HCT116 (cell line): ENCODE measurements around the gene CRIM1. TPM values are rescaled to one million over a fixed set of nuclear protein-coding genes. Genes with fewer than 3 reads are reported as not detected.

Experiments
- ATAC-seq: fragments of 200-7000 bp; cut with Tn5 transposase; 2 replicates; pipeline ENCODE4 v1.9.1; 2020; ENCODE audit warnings: mild to moderate bottlenecking, moderate library complexity
- BruUV-seq: library from RNA; stranded (reverse); fragments of 400-500 nt; replicated peaks from 2 replicates; lab custom pipeline; 2021; lab: Mats Ljungman, UMichigan
- CTCF ChIA-PET: fragments of 300-600 bp; sonication (Branson Sonifier 250); formaldehyde crosslinking; loops from one replicate; lab custom pipeline; 2021; ENCODE audit warnings: antibody characterized with exemption; lab: Charles Lee
- POLR2A ChIA-PET: fragments of 300-600, 350-600 bp; sonication (Branson Sonifier 250); formaldehyde crosslinking; loops from one replicate; lab custom pipeline; 2021; ENCODE audit warnings: antibody characterized with exemption; lab: Charles Lee
- RAD21 ChIA-PET, 2 experiments: fragments of 300-600 bp; sonication (Branson Sonifier 250); formaldehyde crosslinking; loops; one replicate each; lab custom pipeline; 2023; ENCODE audit warnings: low total read pairs in 2 of 2; ENCODE audit not compliant: uncharacterized antibody in 2 of 2, unreplicated experiment in 2 of 2, low non-redundant PET in 1 of 2; lab: Charles Lee
- DNase-seq: peaks from one replicate; pipeline ENCODE4 v3.0.0-alpha.2; 2010; ENCODE audit warnings: low read depth, low spot score
- H2AFZ ChIP-seq: fragments of 200-600 bp; shearing (Covaris generic), sonication (generic); 2 replicates; pipeline ENCODE4 v1.6.1; 2017; ENCODE audit warnings: low read depth, mixed run types, mixed read lengths, antibody characterized with exemption, low read length; ENCODE audit not compliant: poor library complexity, severe bottlenecking
- H3K27ac ChIP-seq: 2 replicates; pipeline ENCODE4 v1.5.1; 2012; ENCODE audit warnings: low read depth, low read length
- H3K27me3 ChIP-seq: fragments of 200-600 bp; sonication (generic); 2 replicates; pipeline ENCODE4 v1.6.1; 2016; ENCODE audit warnings: mixed run types, low read length, mixed read lengths; ENCODE audit not compliant: insufficient read depth
- H3K36me3 ChIP-seq, 2 experiments: fragments of 200-500 bp in 1 of 2; fragments of 200-600 bp in 1 of 2; sonication (Bioruptor generic) in 1 of 2; sonication (generic) in 1 of 2; 2 replicates each; pipeline versions ENCODE4 v1.5.1 to v1.6.1; 2014 to 2016; ENCODE audit warnings: low read length in 2 of 2, inconsistent platforms in 1 of 2, mixed read lengths in 1 of 2, mixed run types in 1 of 2; ENCODE audit not compliant: insufficient read depth in 2 of 2, control insufficient read depth in 1 of 2
- H3K4me1 ChIP-seq, 2 experiments: fragments of 200-600 bp in 1 of 2; sonication (generic) in 1 of 2; 2 replicates each; pipeline versions ENCODE4 v1.5.1 to v1.6.1; 2012 to 2017; ENCODE audit warnings: low read length in 2 of 2, inconsistent platforms in 1 of 2, mild to moderate bottlenecking in 1 of 2, mixed read lengths in 1 of 2, mixed run types in 1 of 2, moderate library complexity in 1 of 2; ENCODE audit not compliant: insufficient read depth in 2 of 2, control insufficient read depth in 1 of 2
- H3K4me2 ChIP-seq: fragments of 200-600 bp; sonication (generic); 2 replicates; pipeline ENCODE4 v1.6.1; 2017; ENCODE audit warnings: mixed run types, low read length, mixed read lengths
- H3K4me3 ChIP-seq, 2 experiments: fragments of 200-600 bp in 1 of 2; sonication (generic) in 1 of 2; replicated peaks in 1 of 2; 2 replicates each; pipeline ENCODE4 v1.5.1; 2011 to 2016; ENCODE audit warnings: low read length in 2 of 2, control low read depth in 1 of 2, low read depth in 1 of 2, mild to moderate bottlenecking in 1 of 2, mixed read lengths in 1 of 2, mixed run types in 1 of 2
- H3K79me2 ChIP-seq: fragments of 200-600 bp; sonication (generic); 2 replicates; pipeline ENCODE4 v1.6.1; 2017; ENCODE audit warnings: mild to moderate bottlenecking, mixed run types, low read length, moderate library complexity, mixed read lengths; ENCODE audit not compliant: insufficient read depth
- H3K9ac ChIP-seq: fragments of 200-600 bp; sonication (generic); 2 replicates; pipeline ENCODE4 v1.6.1; 2016; ENCODE audit warnings: low read length, mixed read lengths
- H3K9me2 ChIP-seq: fragments of 200-600 bp; sonication (generic), shearing (Covaris generic); 2 replicates; pipeline ENCODE4 v1.6.1; 2017; ENCODE audit warnings: mixed run types, mild to moderate bottlenecking, moderate library complexity; ENCODE audit not compliant: insufficient read depth
- H3K9me3 ChIP-seq, 2 experiments: fragments of 200-500 bp in 1 of 2; fragments of 200-600 bp in 1 of 2; sonication (Bioruptor generic) in 1 of 2; sonication (generic) in 1 of 2; 2 replicates each; pipeline ENCODE4 v1.6.1; 2014 to 2017; ENCODE audit warnings: low read length in 2 of 2, mixed read lengths in 2 of 2, inconsistent platforms in 1 of 2, low read depth in 1 of 2, mild to moderate bottlenecking in 1 of 2, mixed run types in 1 of 2, moderate library complexity in 1 of 2; ENCODE audit not compliant: control insufficient read depth in 1 of 2, insufficient read depth in 1 of 2
- H4K20me1 ChIP-seq: fragments of 200-600 bp; sonication (generic), shearing (Covaris generic); 2 replicates; pipeline ENCODE4 v1.6.1; 2017; ENCODE audit warnings: mixed run types, mild to moderate bottlenecking, moderate library complexity; ENCODE audit not compliant: insufficient read depth
- CBX3 ChIP-seq: IDR thresholded peaks from 2 replicates; pipeline ENCODE4 v1.6.1; 2012; ENCODE audit warnings: low read depth
- EGR1 ChIP-seq: IDR thresholded peaks from 2 replicates; pipeline ENCODE4 v1.6.1; 2012; ENCODE audit warnings: low read depth
- ELF1 ChIP-seq: IDR thresholded peaks from 2 replicates; pipeline ENCODE4 v1.6.1; 2012; ENCODE audit warnings: low read depth, borderline replicate concordance
- EZH2 ChIP-seq: fragments of 200-600 bp; sonication (generic); IDR thresholded peaks from 2 replicates; pipeline ENCODE4 v1.6.1; 2017; ENCODE audit warnings: antibody characterized with exemption, mixed run types
- POLR2A ChIP-seq: IDR thresholded peaks from 2 replicates; pipeline ENCODE4 v1.7.0; 2011; ENCODE audit warnings: borderline replicate concordance; ENCODE audit not compliant: insufficient read depth, insufficient read length; ENCODE audit errors: extremely low read depth
- RAD21 ChIP-seq: IDR thresholded peaks from 2 replicates; pipeline ENCODE4 v1.6.1; 2012; ENCODE audit warnings: low read depth, mild to moderate bottlenecking
- SRF ChIP-seq: IDR thresholded peaks from 2 replicates; pipeline ENCODE4 v1.6.1; 2012; ENCODE audit warnings: low read depth
- ZNF274 ChIP-seq: fragments of 200-500 bp; sonication (Bioruptor generic); IDR thresholded peaks from 2 replicates; pipeline ENCODE4 v1.6.1; 2014; ENCODE audit warnings: mild to moderate bottlenecking, low read depth, low read length, inconsistent platforms
- intact Hi-C: fragments of 100-400 bp; cut with micrococcal nuclease; formaldehyde crosslinking; loops from 2 replicates; pipeline ENCODE4 v1.10.0; 2022
- total RNA-seq: library from RNA; stranded (reverse); gene quantifications from one replicate; pipeline ENCODE4 v1.2.1, GENCODE V29; 2021; ENCODE audit not compliant: unreplicated experiment
- TF ChIP-seq, protein P1 (sequence below): IDR thresholded peaks from 2 replicates; pipeline ENCODE4 v1.6.1; 2012; ENCODE audit warnings: low read depth

CRIM1 gene
- total RNA-seq, 1 experiment from 2014 or later: 27.2 TPM

DNA sequence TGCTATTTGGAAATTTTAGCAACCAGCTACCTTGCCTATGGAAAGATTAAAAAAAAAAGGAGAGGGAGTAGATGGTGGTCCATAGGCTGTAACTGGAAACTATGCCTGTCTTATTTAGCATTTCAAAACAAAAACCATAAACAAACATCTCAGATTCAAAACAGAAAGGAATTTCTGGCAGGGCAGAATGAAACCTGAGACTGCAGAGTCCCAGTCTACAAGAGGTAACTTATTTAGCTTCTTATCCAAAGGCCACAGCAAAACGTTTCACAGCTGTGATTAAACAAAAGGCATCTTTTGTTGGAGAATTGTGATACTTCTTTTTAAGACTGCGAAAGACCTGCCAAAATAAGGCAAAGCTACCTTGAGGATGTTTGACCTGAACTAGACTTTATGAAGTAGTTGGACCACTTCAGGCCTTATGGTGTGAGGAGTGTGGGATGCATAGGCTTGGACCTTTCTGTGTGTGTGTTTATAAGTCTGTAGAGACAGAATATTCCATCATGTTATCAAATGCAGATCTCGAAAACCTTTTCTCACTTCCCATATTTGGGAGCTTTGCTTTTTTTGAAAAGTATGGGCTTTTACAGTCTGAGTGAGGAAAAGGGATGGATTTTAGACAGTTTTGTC lies 11.0 kb downstream of the CRIM1 start:
- Histone ChIP-seq H3K4me3 (no peak overlapping the region), H2AFZ (no peak overlapping the region), H3K79me2 (peaks cover 99% of the 10 kb centered on the region), H4K20me1 (no peaks in the 10 kb centered on the region), H3K27ac (no peak overlapping the region), H3K27me3 (no peaks in the 10 kb centered on the region), H3K4me2 (peak overlapping the region; percentile 52), H3K4me1 (peaks cover 61 to 86% of the 10 kb centered on the region in 2 experiments), H3K36me3 (peaks cover 0 to 2% of the 10 kb centered on the region in 2 experiments; a peak in 1 of 4 replicates), H3K9me3 (no peaks in the 10 kb centered on the region), H3K9ac (no peak overlapping the region; the same call in 1 of the 2 replicates), H3K9me2 (no peaks in the 10 kb centered on the region)
- no peak for TF ChIP-seq RAD21
- TF ChIP-seq SRF: no peak
- ATAC-seq (no peak), DNase-seq (no peak)
- ChIA-PET POLR2A (interaction anchor here (0.8 kb wide), 1 partner anchor 10 kb away, joined by 3 read pairs; no protein-coding TSS in a partner anchor), CTCF (interaction anchor here (1.5 kb wide), 1 partner anchor 11 kb away, joined by 4 read pairs; no protein-coding TSS in a partner anchor), RAD21 (no interaction called here)
- intact Hi-C loops: no loop called here
- BruUV-seq: no TSS peak

DNA sequence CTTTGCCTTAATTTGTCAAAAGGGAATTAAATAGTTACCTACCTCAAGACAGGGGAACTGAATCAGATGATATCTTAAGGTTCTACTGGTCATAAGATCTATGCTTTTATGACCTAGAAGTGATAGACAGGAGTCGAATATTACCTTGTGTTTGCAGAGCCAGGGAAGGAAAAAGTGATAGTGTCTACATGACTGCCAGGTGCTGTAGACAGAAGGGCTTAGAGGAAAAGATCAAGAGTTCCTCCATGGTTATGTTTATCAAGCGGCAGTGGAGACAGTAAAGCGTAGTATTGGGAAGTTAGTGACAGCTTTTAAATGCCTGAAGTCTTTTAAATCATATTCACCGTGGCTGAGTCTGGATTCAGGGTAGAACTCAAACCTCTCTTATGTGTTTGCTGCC lies 11.9 kb downstream of the CRIM1 start:
- Histone ChIP-seq H3K27me3 (no peaks in the 10 kb centered on the region), H3K36me3 (no peaks in the 10 kb centered on the region), H3K79me2 (peaks cover 99% of the 10 kb centered on the region), H3K4me2 (peak overlapping the region; percentile 52), H3K9ac (peak overlapping the region; percentile 15), H3K9me2 (no peaks in the 10 kb centered on the region), H4K20me1 (no peaks in the 10 kb centered on the region), H3K9me3 (no peaks in the 10 kb centered on the region)
- POLR2A ChIA-PET: no interaction called here
- BruUV-seq: no TSS peak
- RAD21 ChIA-PET: no interaction called here
- CTCF ChIA-PET: interaction anchor here (1.5 kb wide), 1 partner anchor 10 kb away, joined by 4 read pairs; no protein-coding TSS in a partner anchor
- intact Hi-C loops: no loop called here
- TF ChIP-seq EZH2: no peak
- TF ChIP-seq CBX3: no peak
- TF ChIP-seq, protein P1, sequence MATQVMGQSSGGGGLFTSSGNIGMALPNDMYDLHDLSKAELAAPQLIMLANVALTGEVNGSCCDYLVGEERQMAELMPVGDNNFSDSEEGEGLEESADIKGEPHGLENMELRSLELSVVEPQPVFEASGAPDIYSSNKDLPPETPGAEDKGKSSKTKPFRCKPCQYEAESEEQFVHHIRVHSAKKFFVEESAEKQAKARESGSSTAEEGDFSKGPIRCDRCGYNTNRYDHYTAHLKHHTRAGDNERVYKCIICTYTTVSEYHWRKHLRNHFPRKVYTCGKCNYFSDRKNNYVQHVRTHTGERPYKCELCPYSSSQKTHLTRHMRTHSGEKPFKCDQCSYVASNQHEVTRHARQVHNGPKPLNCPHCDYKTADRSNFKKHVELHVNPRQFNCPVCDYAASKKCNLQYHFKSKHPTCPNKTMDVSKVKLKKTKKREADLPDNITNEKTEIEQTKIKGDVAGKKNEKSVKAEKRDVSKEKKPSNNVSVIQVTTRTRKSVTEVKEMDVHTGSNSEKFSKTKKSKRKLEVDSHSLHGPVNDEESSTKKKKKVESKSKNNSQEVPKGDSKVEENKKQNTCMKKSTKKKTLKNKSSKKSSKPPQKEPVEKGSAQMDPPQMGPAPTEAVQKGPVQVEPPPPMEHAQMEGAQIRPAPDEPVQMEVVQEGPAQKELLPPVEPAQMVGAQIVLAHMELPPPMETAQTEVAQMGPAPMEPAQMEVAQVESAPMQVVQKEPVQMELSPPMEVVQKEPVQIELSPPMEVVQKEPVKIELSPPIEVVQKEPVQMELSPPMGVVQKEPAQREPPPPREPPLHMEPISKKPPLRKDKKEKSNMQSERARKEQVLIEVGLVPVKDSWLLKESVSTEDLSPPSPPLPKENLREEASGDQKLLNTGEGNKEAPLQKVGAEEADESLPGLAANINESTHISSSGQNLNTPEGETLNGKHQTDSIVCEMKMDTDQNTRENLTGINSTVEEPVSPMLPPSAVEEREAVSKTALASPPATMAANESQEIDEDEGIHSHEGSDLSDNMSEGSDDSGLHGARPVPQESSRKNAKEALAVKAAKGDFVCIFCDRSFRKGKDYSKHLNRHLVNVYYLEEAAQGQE: no peak
- TF ChIP-seq POLR2A: no peak
- TF ChIP-seq EGR1: no peak
- TF ChIP-seq ELF1: no peak
- no peak for TF ChIP-seq ZNF274
- TF ChIP-seq, all 23 proteins: peak for 0
- Histone ChIP-seq H3K27ac (peak overlapping the region; percentile 15; the same call in 1 of the 2 replicates), H3K4me1 (peaks cover 56 to 86% of the 10 kb centered on the region in 2 experiments), H2AFZ (no peak overlapping the region), H3K4me3 (no peak overlapping the region)
- ATAC-seq (0 out of 2 replicates have a peak, but pooled peaks have one; percentile 1), DNase-seq (no peak)
